IMR-90 (cell line): ENCODE measurements around the gene SESN1.

Source experiments
- BHLHE40 ChIP-seq: fragments of 150-350 bp; IDR thresholded peaks from 2 replicates; pipeline ENCODE4 v1.6.1; 2016; ENCODE audit warnings: mild to moderate bottlenecking, low read depth, low read length
- CEBPB ChIP-seq: IDR thresholded peaks from 2 replicates; pipeline ENCODE4 v1.6.1; 2012; ENCODE audit warnings: low read depth, low read length, improper control_type of control experiment
- CHD1 ChIP-seq: IDR thresholded peaks from 2 replicates; pipeline ENCODE4 v1.6.1; 2012; ENCODE audit warnings: low read depth, low read length, improper control_type of control experiment
- CTCF ChIP-seq: conservative IDR thresholded peaks from 2 replicates; pipeline ENCODE4 v1.5.1; 2012; ENCODE audit warnings: mild to moderate bottlenecking, low read depth, low read length, improper control_type of control experiment
- ELK1 ChIP-seq: fragments of 150-350 bp; IDR thresholded peaks from 2 replicates; pipeline ENCODE4 v1.6.1; 2016; ENCODE audit warnings: low read depth, mild to moderate bottlenecking, low read length, moderate library complexity, borderline replicate concordance
- FOS ChIP-seq: fragments of 150-350 bp; IDR thresholded peaks from 2 replicates; pipeline ENCODE4 v1.6.1; 2016; ENCODE audit warnings: low read depth, low read length
- MAFK ChIP-seq: IDR thresholded peaks from 2 replicates; pipeline ENCODE4 v1.6.1; 2012; ENCODE audit warnings: low read depth, low read length, improper control_type of control experiment
- NFE2L2 ChIP-seq: fragments of 150-350 bp; IDR thresholded peaks from 2 replicates; pipeline ENCODE4 v1.6.1; 2016; ENCODE audit warnings: low read depth, mild to moderate bottlenecking, low read length
- POLR2A ChIP-seq: IDR thresholded peaks from 2 replicates; pipeline ENCODE4 v1.6.1; 2012; ENCODE audit warnings: mild to moderate bottlenecking, low read depth, low read length
- RAD21 ChIP-seq: IDR thresholded peaks from 2 replicates; pipeline ENCODE4 v1.6.1; 2012; ENCODE audit warnings: low read length, improper control_type of control experiment
- RCOR1 ChIP-seq: IDR thresholded peaks from 2 replicates; pipeline ENCODE4 v1.6.1; 2012; ENCODE audit warnings: mild to moderate bottlenecking, low read length, improper control_type of control experiment; ENCODE audit not compliant: insufficient replicate concordance
- SMC3 ChIP-seq: fragments of 150-350 bp; IDR thresholded peaks from 2 replicates; pipeline ENCODE4 v1.6.1; 2016; ENCODE audit warnings: low read depth, mild to moderate bottlenecking, antibody characterized with exemption, low read length, moderate library complexity
- USF2 ChIP-seq: fragments of 150-350 bp; IDR thresholded peaks from 2 replicates; pipeline ENCODE4 v1.6.1; 2017; ENCODE audit warnings: mild to moderate bottlenecking, antibody characterized with exemption, low read length, low read depth

GRCh38 chr6:109009962-109010704 lies 84.5 kb downstream of the SESN1 start:
- TF ChIP-seq POLR2A (no peak), CTCF (no peak), USF2 (no peak), RAD21 (no peak), CHD1 (no peak), BHLHE40 (no peak), RCOR1 (no peak), SMC3 (no peak), CEBPB (no peak), NFE2L2 (no peak), FOS (no peak), ELK1 (no peak), MAFK (no peak)
